ENCODE data around the gene TTLL12.

The TTLL12 gene

GRCh38 chr22:43118953-43119458, 67.9 kb downstream of the TTLL12 start:
- no peak for DNase-seq

GRCh38 chr22:43118024-43118849, 68.7 kb downstream of the TTLL12 start:
- DNase-seq = no peak

GRCh38 chr22:43116932-43117331, 70.0 kb downstream of the TTLL12 start:
- DNase-seq = no peak

Measured in islet precursor cell (in vitro differentiated cells).